Skin epidermis (tissue), 12 donors: Measurements from ENCODE around the gene THADA.
A peak's percentile ranks its signal among the peaks of the same experiment; 100 is the strongest.

ENCODE experiments used
- H3K27ac ChIP-seq, 21 experiments: fragments of 200-600 bp; sonication (generic) in 11 of 21; one replicate each; pipeline ENCODE4 v1.5.0; 2020; ENCODE audit warnings: mild to moderate bottlenecking in 3 of 21, inconsistent platforms in 2 of 21, moderate library complexity in 2 of 21
- H3K4me3 ChIP-seq, 7 experiments: fragments of 200-600 bp; sonication (generic) in 2 of 7; one replicate each; pipeline ENCODE4 v1.5.0; 2020; ENCODE audit warnings: inconsistent platforms in 2 of 7, mild to moderate bottlenecking in 2 of 7, moderate library complexity in 1 of 7

THADA gene

DNA sequence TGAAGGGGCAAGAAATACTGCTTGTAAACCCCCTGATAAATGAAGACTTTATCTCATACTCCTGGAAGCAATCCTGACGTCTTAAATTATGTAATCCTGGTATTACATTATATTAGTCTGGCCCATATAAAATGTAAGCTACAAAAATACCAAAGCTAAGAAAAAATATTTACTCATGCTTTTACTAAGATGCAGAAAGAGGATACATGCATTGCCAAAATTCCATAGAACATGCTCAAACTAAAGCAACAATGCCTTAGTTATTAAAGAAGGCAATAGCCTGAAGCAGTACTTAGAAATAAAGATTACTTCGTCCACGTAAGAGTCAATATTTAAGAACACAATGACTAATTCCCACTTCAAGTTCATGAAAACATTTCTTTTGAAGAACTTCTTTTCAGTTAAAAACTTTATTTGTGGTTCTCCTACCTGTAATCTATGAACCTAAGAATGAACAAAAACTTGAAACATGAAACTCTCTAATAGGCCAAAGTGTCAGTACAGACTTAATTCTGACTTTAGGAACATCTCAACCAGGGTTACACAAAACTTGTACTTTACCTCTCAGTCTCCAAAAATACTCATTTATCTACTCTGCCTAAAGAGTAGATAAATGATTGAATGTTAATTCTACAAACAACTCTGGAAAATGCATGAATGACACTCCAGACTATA, 117.3 kb downstream of the THADA start:
- Histone ChIP-seq H3K27ac (peak overlapping the region in 6 of 21 experiments; percentile 0 to 21 (median 12)), H3K4me3 (no peak overlapping the region)

DNA sequence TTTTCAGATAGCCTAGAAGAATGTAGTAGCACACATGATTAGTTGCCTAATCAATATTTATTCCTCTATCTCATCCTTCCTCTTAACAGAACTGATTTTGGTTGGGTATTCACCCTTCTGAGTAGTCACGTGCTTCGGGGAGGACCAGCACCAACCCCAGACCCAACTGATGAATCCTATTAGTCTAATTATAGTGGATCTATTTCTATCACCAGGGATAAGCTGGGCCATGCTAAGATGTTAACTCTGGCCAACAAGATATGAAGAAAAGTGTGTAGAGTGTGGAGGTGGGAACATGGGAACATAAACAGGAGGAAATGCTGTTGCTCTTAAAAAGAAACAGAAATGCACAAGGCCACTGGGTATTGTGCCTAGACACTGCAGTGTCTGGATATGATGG, 119.9 kb downstream of the THADA start:
- H3K4me3 ChIP-seq: no peak overlapping the region

DNA sequence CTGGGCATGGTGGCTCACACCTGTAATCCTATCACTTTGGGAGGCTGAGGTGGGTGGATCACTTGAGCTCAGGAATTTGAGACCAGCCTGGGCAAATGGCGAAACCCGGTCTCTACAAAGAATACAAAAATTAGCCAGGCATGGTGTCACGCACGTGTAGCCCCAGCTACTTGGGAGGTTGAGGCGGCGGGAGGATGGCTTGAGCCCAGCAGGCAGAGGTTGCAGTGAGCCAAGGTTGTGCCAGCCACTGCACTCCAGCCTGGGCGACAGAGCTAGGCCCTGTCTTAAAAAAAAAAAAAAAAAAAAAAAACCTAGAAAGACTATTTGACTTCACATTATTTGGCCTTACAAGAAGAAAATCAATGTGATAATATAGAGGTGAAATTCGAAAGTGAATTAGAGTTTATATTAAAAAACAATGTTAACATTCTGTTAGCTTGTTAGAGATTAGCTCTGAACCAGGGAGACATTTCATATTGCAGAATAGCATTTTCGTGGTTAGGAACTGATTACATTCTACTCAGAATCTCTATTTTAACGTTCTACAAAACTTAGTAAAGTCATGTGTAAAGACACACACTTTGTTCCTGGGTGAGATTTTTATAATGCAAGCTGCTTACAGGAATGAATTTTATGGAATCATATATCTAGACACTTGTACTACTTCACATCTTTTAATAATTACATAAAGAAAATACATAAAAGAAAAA, 120.5 kb downstream of the THADA start:
- Histone ChIP-seq H3K4me3 (no peak overlapping the region), H3K27ac (no peak overlapping the region)

More for the DNA sequence above, 119.9 kb downstream of the THADA start:
- H3K27ac ChIP-seq: no peak overlapping the region

GRCh38 chr2:43474273-43474672, 121.6 kb downstream of the THADA start:
- Histone ChIP-seq H3K27ac (no peak overlapping the region), H3K4me3 (no peak overlapping the region)

GRCh38 chr2:43473767-43474166, 122.1 kb downstream of the THADA start:
- H3K27ac ChIP-seq: no peak overlapping the region
- no peak overlapping the region for H3K4me3 ChIP-seq

DNA sequence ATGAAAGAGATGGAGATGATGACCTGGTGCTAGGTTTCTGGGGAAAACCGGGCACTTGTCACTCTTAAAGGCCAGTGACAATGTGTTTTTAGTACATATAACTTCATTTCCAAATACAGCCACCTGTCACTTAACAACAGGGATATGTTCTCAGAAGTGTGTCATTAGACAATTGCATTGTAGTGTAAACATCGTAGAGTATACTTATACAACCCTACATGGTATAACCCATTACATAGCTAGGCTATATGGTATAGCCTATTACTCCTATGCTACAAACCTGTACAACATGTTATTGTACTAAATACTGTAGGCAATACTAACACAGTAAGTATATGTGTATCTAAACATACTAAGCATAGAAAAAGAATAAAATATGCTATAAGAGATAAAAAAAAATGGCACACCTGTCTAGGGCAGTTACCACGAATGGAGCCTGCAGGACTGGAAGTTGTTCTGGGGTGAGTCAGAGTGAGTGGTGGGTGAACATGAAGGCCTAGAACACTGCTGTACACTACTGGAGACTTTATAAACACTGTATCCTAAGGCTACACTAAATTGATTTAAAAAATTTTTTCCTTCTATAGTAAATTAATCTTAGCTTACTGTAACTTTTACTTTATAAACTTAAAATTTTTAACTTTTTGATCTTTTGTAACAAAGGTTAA, 123.2 kb downstream of the THADA start:
- Histone ChIP-seq H3K4me3 (no peak overlapping the region), H3K27ac (no peak overlapping the region)

DNA sequence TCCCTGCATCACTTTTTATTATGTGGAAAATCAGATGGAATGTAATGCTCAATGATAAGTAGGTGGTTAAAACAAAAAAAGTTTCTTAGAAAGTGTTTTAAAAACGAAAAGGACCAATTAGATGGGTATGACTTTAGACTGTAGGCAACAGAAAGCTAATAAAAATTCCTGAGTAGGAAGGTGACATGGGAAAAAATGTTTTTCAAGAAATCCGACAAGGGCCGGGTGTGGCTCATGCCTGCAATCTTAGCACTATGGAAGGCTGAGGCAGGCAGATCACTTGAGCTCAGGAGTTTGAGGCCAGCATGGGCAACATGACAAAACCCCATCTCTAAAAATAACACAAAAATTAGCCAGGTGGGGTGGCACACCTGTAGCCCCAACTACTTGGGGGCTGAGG, 126.1 kb downstream of the THADA start:
- H3K4me3 ChIP-seq: no peak overlapping the region

DNA sequence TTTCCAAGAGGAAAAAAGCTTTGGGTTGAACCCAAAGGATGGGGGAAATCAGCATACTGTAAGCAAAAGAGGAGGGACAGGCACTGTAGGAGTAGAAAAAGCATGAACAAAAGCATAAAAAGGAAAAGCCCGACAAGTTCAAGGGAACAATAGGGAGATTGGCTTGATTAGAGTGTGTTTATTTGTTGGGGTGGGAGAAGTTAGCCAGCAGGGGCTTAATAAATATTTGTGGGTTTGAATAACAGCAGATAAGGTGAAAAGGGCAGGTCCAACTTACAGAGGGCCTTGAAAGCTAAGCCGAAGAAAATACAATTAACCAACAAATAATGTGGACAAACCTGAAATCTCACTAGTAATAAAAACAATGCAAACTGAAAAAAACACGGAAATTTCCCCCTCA, 126.7 kb downstream of the THADA start:
- Histone ChIP-seq H3K27ac (peak overlapping the region in 7 of 21 experiments; percentile 12 to 75 (median 31)), H3K4me3 (no peak overlapping the region)

More for the DNA sequence above, 126.1 kb downstream of the THADA start:
- no peak overlapping the region for H3K27ac ChIP-seq

DNA sequence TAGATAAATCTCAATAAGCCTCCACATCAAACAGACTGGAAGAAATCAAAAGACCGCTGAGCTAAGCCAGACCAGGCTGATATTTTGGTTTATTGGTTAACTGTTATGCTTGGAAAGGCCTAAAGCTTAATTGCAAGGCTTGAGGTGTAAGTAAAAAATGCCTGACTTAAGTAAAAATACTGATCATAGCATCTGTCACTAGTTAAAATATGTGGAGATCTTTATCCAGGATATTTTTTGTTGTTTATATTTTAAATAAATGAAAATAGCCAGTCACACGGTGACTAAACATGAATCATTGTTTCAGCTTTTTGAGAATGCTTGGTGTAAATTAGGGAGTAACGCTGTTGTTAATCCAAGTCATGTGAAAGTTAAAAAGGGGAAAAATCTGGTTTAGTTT, 127.9 kb downstream of the THADA start:
- Histone ChIP-seq H3K4me3 (no peak overlapping the region), H3K27ac (peak overlapping the region in 9 of 21 experiments; percentile 5 to 75 (median 31))

- peak overlapping the region in 10 of 21 experiments; percentile 1 to 61 (median 29) for H3K27ac ChIP-seq
These were observed 130.6 kb downstream of the THADA start for GRCh38 chr2:43465234-43465633.

DNA sequence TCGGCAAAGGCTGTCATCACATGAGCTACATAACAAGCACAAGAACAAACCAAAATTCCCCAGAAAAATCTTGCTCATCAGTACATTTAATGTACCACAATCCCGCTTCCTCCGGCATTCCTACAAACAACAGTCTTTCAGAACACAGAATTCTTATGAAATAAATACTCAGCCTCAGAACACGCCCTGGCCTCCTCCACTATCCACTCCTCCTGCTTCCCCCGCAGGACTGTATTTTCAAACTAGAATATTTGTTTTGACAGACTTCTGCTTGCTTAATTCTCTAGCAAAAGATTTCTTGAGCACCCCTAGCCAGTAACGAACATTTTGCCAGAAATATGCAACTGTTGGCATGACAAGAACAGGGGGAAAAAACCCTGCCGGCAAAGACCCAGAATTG, 131.2 kb downstream of the THADA start:
- H3K4me3 ChIP-seq: no peak overlapping the region
- peak overlapping the region in 9 of 21 experiments; percentile 8 to 61 (median 52) for H3K27ac ChIP-seq

More at GRCh38 chr2:43465234-43465633, 130.6 kb downstream of the THADA start:
- H3K4me3 ChIP-seq: no peak overlapping the region

DNA sequence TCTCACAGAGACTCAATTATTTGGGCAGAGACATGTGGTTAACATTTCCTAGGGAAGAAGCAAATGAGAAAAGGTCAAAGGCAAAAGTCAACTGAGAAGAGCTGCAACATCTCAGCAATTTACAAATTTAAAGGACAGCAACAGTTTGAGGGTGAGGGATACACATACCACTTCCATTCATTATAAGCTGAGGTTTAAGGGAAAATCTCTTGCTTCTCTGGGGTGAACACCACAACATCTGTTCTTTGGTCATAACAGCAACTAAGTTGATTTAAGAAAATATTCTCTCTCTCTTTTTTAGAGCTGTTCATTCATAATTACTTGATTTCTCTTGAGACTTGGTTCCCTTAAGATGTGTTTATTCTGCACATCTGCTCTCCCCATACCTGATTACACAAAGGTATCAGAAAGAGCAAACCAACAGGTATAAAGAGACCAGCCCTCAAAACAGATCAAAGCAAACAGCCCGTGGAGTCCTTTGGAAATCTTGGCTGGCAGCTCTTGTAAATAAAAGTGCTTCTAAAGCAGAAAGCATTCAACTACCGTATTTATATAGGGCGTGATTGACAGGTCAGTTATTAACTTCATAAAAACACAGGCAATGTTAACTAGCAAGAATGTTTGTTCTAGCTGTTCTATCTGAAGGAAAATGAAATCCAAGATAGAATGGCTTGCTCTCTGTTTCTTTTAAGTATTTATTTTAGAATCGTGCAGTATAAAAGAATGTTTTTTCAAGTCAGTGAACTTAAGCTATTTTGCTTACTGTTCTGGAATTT, 132.8 kb downstream of the THADA start:
- Histone ChIP-seq H3K4me3 (no peak overlapping the region), H3K27ac (peak overlapping the region in 9 of 21 experiments; percentile 5 to 57 (median 35))

DNA sequence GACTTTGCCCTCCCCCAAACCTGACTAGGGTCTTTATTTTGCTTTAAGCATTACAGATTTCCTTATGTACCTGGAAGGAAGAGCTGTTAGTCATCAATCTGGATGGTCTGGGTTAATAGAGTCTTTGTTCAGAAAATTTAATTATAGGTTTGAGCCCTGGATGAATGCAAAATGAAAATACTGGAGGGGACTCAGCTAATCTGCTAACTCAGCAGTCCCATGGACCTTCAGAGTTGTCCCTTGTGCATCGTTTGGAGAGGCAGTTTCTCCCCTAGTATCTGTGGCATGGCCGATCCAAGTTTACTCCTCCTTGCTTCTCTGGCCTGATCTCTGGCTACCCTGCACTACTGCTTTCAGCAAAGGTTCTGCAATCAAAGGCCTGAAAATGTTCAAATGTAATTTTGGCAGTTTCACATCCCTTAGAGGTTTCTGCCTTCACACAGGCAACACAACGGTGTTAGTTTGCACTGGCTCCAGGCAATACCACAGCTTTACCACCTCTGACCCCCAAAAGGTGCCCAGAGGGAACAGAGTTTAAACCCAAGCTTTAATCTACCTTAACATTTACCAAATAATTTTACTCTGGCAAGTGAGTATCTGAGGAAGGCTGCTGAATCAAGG, 134.3 kb downstream of the THADA start:
- H3K27ac ChIP-seq: peak overlapping the region in 17 of 21 experiments; percentile 0 to 57 (median 33)
- H3K4me3 ChIP-seq: no peak overlapping the region

DNA sequence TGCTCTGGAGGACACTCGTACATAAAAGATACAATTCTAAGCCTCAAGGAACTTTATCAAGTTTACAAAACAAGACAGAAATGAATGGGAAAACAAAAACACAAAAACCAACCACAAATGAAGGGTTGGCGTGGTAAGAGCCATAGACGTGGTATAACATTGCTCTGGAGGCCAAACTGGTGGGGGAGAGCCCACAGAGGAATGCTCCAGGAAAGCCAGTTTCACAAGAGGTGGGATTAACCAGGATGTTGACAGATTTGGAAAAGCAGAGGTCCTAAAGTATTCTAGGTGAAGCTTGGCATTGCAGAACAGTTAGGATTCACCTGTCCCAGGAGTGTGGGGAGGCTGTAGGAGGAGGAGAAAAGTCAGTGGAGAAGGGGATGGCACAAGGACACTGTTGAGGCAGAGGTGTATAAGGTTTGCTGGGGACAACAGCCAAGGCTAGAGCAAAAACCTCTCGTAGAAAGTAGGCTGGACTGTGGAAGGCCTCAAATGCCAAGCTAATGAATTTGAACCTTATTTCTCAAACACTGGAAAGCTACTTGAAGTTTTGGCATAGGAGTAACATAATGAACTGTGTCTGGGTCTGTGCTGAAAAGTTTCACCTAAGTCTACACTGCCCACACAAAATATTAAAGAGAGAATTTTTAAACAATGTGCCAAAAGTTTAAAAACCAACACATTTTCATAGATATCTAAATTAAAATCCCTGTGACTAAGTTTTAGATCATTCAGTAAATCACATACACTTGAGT, 135.1 kb downstream of the THADA start:
- Histone ChIP-seq H3K27ac (peak overlapping the region in 15 of 21 experiments; percentile 2 to 57 (median 28)), H3K4me3 (no peak overlapping the region)

- Histone ChIP-seq H3K4me3 (no peak overlapping the region), H3K27ac (peak overlapping the region in 8 of 21 experiments; percentile 2 to 70 (median 49))
These were observed 135.7 kb downstream of the THADA start for GRCh38 chr2:43460174-43460546.

GRCh38 chr2:43459446-43460173, 136.2 kb downstream of the THADA start:
- H3K27ac ChIP-seq: peak overlapping the region in 11 of 21 experiments; percentile 26 to 70 (median 44)

DNA sequence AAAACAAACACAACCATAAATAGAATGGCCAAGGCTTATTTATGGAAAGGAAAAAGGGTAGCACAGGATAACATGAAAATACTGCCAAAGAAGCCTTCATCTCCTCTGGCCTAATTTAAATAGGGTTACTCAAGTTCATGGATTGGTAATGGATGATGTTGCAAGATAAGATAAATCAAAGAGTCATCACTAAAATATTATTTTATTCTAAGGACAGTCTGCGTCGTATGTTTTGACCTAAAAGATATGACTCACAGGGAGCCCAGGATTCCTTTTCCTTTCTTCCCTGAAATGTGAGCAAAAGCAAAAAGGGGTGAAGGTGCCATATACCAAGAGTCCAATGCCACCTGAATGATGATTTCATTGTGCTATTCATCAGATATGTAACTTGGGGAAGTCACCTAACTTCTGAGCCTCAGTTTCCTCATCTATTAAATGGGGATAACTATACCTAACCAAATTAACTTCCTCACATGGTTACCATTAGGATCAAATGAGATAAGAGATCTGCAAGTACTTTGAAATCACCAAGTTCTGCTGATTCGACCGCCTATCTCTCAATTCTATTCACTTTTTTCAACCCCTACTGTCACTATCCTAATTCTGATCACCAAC, 137.7 kb downstream of the THADA start:
- Histone ChIP-seq H3K27ac (peak overlapping the region in 12 of 21 experiments; percentile 9 to 65 (median 35)), H3K4me3 (no peak overlapping the region)

More at GRCh38 chr2:43459446-43460173, 136.2 kb downstream of the THADA start:
- no peak overlapping the region for H3K4me3 ChIP-seq
